T-helper 2 cell treated with Interferon-gamma antibody and Interleukin-4, amounts not matched to agents 100 ng/mL and 5 ng/mL, for 36 hours (primary cell): ENCODE data around the gene MCTP2. TPM values are rescaled to one million over a fixed set of nuclear protein-coding genes. Genes with fewer than 3 reads are reported as not detected.

ENCODE experiments used
- intact Hi-C: fragments of 100-400 bp; cut with micrococcal nuclease; formaldehyde crosslinking; loops from one replicate; pipeline ENCODE4 v1.15.1; 2023
- total RNA-seq: library from RNA; stranded (reverse); gene quantifications from 2 replicates; pipeline ENCODE4 v1.2.3, GENCODE V29; 2022

MCTP2 gene
- total RNA-seq, 1 donor from 2014 or later, result 47.9 TPM

- intact Hi-C loops, result no loop called here
Measured at GRCh38 chr15:94386351-94386750, 155.0 kb downstream of the MCTP2 start.

DNA sequence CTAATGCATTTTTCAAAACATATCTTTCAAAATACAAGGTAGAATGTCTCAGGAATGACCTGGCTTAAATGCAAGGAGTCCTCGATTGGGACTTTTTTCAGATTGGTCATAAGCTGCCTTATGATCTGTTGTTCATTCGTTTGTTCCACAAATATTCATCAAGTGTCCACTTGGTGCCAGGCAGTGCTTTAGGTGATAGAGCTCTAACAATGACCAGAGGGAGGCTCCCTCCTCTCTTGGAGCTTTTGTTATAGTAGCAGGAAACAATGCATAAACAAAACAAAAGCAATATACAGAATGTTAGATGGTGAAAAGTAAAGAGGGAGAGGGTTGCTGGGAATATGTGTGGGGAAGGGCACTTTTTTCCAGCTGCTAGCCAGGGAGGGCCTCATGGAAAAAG, 156.1 kb downstream of the MCTP2 start:
- intact Hi-C loops, result no loop called here

DNA sequence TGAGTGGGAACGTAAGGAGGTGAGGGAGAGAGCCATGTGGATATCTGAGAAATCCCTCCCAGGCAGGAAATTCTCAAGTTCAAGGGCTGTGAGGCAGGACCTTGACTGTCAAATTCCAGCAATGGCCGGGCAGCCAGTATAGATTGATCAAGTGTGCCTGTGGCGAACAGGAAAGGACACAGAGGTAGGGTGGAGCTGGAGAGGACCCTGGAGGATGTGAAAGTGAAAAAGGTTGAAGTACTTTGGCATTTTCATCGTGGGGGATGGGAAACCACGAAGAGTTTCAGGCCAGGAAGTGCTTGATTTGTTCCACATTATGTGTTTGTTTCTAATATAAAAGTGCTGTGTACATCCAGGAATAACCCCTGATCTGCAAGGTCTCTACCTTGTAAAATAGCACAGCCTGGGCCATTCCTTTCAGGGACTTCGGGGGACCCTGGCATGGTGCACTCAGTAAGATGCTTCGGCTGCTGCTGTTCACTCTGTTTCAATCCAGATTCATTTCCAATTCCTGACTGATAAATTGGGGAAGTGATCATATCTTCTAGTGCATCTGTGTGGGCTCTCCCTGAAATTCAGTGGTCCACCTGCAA, 156.6 kb downstream of the MCTP2 start:
- intact Hi-C loops, result no loop called here

GRCh38 chr15:94395640-94396039, 164.3 kb downstream of the MCTP2 start:
- intact Hi-C loops, result no loop called here

GRCh38 chr15:94397337-94397736, 166.0 kb downstream of the MCTP2 start:
- intact Hi-C loops, result no loop called here

- intact Hi-C loops, result no loop called here
Measured at GRCh38 chr15:94398001-94398400, 166.6 kb downstream of the MCTP2 start.

- intact Hi-C loops, result no loop called here
Measured at GRCh38 chr15:94400526-94401298, 169.4 kb downstream of the MCTP2 start.

DNA sequence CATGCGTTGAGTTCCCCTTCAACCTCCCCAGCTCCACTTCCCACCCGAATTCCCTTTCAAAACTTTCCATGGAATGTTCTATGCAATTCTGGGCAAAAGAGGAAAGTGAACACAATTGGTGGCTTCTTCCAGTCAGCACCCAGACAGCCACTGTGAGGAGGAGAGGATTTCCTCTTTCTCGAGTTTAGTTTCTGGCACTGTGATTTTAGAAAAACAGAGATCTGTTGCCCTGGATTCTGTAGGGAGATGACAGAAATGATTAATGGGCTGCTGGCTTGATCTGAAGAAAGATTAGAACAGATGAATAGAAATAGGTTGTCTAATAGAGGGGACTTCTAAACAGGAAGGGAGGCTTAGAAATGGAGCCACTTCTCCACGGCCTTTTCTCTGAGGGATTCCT, 172.0 kb downstream of the MCTP2 start:
- intact Hi-C loops, result no loop called here

- intact Hi-C loops, result loop anchor here (5.0 kb wide), 1 partner anchor 243 kb away; no protein-coding TSS in a partner anchor
Measured at GRCh38 chr15:94404733-94405283, 173.4 kb downstream of the MCTP2 start.

DNA sequence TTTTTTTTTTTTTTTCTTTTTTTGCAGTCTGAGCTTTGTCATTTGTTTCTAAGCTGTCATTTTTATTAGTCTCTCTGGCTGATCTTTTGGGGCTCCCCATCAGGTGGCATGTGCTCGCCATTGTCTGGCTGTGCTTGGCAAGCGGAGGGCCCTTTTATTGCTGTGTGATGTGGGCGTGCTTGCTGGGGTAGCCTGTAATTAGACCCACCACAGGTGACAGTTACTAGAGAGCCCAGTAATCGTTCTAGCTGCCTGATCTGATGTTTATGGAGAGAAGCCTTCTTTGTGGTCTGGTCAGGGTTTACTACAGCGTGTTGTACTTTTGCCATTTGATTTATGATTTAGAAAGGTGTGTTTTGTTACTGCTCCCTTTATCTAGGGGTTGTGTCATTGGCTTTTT, 179.9 kb downstream of the MCTP2 start:
- intact Hi-C loops, result no loop called here

DNA sequence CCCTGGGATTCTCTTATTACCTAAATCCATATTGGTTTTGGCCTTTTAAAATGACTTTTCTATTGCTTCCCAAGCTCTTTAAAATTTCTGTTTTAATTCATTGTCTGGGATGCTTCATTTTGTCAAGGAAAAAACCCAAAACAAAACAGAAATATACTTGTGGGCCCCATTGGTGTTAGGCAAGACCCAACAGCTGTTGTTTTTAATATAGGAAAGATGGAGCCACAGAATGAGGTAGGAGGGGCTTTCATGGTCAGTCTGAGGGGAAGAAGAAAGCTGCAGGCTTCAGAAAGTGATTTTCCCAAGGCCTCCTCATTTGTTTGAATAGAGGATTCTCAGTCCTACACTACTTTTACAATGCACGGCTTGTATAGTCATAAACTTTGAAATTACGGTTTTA, 180.5 kb downstream of the MCTP2 start:
- intact Hi-C loops, result loop anchor here (2.0 kb wide), 1 partner anchor 165 kb away; no protein-coding TSS in a partner anchor

GRCh38 chr15:94412979-94413746, 181.8 kb downstream of the MCTP2 start:
- intact Hi-C loops, result loop anchor here (2.0 kb wide), 1 partner anchor 164 kb away; no protein-coding TSS in a partner anchor

DNA sequence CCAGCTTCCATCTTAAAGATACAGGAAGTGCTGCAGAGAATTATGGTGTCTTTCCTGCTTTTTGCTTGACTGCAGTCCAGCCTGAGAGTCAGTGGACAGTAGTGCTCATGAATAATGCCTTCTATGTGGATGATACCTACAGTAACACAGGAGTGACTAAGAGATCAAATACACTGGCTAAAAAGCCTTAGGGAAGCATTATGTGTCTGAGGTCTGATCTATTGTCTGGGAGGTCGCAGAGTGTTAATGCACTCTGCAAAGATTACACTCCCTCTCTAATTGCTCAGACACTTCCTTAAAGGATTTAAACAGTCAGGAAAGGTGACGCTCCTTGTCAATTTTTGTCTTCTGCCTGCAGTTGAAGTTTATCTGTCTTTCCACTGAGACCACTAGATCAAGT, 183.6 kb downstream of the MCTP2 start:
- intact Hi-C loops, result no loop called here

GRCh38 chr15:94416267-94416666, 184.9 kb downstream of the MCTP2 start:
- intact Hi-C loops, result no loop called here

- intact Hi-C loops, result no loop called here
Measured at GRCh38 chr15:94416820-94417219, 185.5 kb downstream of the MCTP2 start.

DNA sequence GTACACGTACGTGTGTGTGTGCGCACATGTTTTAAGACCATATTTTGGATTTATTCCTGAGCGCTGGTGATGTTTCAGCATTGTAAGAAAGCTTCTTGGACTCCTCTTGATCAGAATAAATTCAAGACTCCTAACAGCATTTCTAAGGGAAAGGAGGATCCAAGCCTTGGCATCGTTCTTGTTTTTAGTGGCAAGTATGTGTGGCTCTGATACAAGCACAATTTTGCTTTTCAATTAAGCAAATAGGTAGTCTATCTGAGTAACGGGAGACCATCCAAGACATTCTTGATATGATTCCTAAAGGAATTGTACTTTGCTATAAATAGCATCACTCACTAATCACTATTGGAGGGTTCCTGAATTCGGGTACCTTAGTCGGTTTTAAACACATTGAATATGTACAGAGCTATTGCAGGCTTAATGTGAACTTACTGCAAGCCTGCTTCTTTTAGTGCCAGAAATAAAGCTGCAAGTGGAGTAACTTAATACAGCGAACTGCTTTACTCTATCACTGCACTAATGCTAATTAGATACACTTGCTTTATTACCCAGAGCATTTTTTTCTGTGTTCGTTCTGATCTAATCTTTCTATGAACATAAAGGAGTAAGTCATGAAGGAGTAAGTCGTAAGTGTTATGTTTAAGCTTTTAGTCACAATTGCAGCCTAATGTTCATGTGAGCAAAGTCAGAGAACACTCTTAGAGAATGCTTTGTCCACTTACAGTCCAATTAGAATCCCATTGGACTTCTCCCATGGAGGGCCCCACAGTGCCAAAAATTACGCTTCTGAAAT, 186.3 kb downstream of the MCTP2 start:
- intact Hi-C loops, result no loop called here

- intact Hi-C loops, result no loop called here
Measured at GRCh38 chr15:94421706-94422105, 190.3 kb downstream of the MCTP2 start.

- intact Hi-C loops, result no loop called here
Measured at GRCh38 chr15:94432279-94432678, 200.9 kb downstream of the MCTP2 start.

GRCh38 chr15:94439158-94439557, 207.8 kb downstream of the MCTP2 start:
- intact Hi-C loops, result no loop called here

GRCh38 chr15:94441760-94442159, 210.4 kb downstream of the MCTP2 start:
- intact Hi-C loops, result no loop called here

DNA sequence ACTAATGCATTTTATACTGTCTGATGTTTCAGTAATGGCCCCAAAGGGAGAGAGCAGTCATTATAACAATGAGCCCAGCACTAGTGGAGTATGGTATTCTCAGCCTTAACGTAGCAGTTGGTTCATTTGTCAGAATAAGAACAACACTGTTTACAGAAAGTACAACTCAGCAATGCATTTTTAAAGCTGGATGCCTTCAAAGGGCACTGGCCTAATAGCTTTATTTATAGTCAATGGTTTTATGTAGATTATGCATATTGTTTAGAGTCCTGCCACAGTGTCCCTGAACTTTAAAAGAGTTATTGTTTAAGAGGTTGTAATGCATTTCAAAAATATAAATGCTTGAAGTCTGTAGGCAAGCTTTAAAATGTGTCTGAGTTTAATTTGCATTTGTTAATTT, 211.1 kb downstream of the MCTP2 start:
- intact Hi-C loops, result no loop called here
